ENCODE results near the gene RHD.

DNA sequence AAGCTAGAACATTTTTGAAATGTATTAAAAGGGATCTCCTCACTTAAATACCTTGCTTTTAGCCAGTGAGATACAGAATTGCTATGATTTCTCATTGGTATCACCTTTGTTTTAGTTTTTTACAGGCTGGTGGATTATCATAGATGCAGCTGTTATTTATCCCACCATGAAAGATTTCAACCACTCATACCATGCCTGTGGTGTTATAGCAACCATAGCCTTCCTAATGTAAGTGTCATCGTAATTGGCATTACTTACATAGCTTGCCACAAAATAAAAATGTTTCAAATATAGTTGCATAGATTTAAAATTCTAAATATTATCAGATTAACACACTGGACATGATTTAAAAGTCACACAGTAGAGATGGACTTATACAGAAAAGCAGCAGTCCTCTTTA lies 70.5 kb downstream of the RHD start:
- TF ChIP-seq, protein P1, sequence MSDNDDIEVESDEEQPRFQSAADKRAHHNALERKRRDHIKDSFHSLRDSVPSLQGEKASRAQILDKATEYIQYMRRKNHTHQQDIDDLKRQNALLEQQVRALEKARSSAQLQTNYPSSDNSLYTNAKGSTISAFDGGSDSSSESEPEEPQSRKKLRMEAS (IDR thresholded peaks at IDR 0.05), result no peak
- TF ChIP-seq, protein P2, sequence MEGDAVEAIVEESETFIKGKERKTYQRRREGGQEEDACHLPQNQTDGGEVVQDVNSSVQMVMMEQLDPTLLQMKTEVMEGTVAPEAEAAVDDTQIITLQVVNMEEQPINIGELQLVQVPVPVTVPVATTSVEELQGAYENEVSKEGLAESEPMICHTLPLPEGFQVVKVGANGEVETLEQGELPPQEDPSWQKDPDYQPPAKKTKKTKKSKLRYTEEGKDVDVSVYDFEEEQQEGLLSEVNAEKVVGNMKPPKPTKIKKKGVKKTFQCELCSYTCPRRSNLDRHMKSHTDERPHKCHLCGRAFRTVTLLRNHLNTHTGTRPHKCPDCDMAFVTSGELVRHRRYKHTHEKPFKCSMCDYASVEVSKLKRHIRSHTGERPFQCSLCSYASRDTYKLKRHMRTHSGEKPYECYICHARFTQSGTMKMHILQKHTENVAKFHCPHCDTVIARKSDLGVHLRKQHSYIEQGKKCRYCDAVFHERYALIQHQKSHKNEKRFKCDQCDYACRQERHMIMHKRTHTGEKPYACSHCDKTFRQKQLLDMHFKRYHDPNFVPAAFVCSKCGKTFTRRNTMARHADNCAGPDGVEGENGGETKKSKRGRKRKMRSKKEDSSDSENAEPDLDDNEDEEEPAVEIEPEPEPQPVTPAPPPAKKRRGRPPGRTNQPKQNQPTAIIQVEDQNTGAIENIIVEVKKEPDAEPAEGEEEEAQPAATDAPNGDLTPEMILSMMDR (IDR thresholded peaks at IDR 0.05; ENCODE audit: low read depth, low read length, missing input control), result no peak
- TF ChIP-seq RAD21 (IDR thresholded peaks at IDR 0.05), result no peak
- TF ChIP-seq FOXA2 (IDR thresholded peaks at IDR 0.05), result no peak
- TF ChIP-seq TAF1 (conservative IDR thresholded peaks at IDR 0.05), result no peak
- no peak for TF ChIP-seq HNF4G (IDR thresholded peaks at IDR 0.05)
- TF ChIP-seq FOXA1 (IDR thresholded peaks at IDR 0.05), result no peak
- TF ChIP-seq, protein P3, sequence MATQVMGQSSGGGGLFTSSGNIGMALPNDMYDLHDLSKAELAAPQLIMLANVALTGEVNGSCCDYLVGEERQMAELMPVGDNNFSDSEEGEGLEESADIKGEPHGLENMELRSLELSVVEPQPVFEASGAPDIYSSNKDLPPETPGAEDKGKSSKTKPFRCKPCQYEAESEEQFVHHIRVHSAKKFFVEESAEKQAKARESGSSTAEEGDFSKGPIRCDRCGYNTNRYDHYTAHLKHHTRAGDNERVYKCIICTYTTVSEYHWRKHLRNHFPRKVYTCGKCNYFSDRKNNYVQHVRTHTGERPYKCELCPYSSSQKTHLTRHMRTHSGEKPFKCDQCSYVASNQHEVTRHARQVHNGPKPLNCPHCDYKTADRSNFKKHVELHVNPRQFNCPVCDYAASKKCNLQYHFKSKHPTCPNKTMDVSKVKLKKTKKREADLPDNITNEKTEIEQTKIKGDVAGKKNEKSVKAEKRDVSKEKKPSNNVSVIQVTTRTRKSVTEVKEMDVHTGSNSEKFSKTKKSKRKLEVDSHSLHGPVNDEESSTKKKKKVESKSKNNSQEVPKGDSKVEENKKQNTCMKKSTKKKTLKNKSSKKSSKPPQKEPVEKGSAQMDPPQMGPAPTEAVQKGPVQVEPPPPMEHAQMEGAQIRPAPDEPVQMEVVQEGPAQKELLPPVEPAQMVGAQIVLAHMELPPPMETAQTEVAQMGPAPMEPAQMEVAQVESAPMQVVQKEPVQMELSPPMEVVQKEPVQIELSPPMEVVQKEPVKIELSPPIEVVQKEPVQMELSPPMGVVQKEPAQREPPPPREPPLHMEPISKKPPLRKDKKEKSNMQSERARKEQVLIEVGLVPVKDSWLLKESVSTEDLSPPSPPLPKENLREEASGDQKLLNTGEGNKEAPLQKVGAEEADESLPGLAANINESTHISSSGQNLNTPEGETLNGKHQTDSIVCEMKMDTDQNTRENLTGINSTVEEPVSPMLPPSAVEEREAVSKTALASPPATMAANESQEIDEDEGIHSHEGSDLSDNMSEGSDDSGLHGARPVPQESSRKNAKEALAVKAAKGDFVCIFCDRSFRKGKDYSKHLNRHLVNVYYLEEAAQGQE (IDR thresholded peaks at IDR 0.05), result no peak
- TF ChIP-seq EGR1 (IDR thresholded peaks at IDR 0.05; ENCODE audit: low read depth in 2 of 2), result no peak
- no peak for TF ChIP-seq SP1 (IDR thresholded peaks at IDR 0.05)
- TF ChIP-seq, protein P4, sequence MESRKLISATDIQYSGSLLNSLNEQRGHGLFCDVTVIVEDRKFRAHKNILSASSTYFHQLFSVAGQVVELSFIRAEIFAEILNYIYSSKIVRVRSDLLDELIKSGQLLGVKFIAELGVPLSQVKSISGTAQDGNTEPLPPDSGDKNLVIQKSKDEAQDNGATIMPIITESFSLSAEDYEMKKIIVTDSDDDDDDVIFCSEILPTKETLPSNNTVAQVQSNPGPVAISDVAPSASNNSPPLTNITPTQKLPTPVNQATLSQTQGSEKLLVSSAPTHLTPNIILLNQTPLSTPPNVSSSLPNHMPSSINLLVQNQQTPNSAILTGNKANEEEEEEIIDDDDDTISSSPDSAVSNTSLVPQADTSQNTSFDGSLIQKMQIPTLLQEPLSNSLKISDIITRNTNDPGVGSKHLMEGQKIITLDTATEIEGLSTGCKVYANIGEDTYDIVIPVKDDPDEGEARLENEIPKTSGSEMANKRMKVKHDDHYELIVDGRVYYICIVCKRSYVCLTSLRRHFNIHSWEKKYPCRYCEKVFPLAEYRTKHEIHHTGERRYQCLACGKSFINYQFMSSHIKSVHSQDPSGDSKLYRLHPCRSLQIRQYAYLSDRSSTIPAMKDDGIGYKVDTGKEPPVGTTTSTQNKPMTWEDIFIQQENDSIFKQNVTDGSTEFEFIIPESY (IDR thresholded peaks at IDR 0.05), result no peak
- TF ChIP-seq JUND (IDR thresholded peaks at IDR 0.05), result no peak
- TF ChIP-seq GABPA (IDR thresholded peaks at IDR 0.05 in 1 of 2, conservative IDR thresholded peaks at IDR 0.05 in 1 of 2), result no peak
